Measurements from ENCODE around the gene TNKS2.

The TNKS2 gene

DNA sequence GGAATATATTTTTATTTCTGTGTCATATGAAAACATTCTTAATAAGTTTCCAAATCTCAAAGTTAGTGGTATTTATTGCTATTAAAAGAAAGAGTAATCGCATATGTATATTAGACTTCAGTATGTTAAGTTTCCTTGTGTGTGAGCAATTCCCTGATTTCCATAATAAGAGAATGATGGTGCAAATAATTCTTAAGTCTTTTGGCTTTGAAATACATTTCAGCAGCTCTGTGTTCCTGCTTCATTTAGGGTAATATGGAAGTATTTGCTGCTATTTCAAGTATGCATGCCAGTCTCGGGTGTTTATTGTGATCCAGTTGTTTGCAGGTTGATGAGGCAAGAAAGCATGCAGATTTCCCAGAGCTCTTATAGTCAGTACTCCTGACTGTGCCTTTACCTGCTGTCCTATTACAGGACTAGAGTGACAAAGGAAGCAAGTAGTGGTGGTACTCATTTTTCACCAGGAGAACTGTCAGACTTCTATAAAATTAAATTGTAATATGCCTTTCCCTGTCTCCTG, 67.4 kb downstream of the TNKS2 start:
- TF ChIP-seq, protein P1, sequence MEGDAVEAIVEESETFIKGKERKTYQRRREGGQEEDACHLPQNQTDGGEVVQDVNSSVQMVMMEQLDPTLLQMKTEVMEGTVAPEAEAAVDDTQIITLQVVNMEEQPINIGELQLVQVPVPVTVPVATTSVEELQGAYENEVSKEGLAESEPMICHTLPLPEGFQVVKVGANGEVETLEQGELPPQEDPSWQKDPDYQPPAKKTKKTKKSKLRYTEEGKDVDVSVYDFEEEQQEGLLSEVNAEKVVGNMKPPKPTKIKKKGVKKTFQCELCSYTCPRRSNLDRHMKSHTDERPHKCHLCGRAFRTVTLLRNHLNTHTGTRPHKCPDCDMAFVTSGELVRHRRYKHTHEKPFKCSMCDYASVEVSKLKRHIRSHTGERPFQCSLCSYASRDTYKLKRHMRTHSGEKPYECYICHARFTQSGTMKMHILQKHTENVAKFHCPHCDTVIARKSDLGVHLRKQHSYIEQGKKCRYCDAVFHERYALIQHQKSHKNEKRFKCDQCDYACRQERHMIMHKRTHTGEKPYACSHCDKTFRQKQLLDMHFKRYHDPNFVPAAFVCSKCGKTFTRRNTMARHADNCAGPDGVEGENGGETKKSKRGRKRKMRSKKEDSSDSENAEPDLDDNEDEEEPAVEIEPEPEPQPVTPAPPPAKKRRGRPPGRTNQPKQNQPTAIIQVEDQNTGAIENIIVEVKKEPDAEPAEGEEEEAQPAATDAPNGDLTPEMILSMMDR (IDR thresholded peaks at IDR 0.05), result no peak
- no peaks in the 10 kb centered on the region for H3K36me3 ChIP-seq (ENCODE audit: control insufficient read depth, insufficient read depth, low read length)

DNA sequence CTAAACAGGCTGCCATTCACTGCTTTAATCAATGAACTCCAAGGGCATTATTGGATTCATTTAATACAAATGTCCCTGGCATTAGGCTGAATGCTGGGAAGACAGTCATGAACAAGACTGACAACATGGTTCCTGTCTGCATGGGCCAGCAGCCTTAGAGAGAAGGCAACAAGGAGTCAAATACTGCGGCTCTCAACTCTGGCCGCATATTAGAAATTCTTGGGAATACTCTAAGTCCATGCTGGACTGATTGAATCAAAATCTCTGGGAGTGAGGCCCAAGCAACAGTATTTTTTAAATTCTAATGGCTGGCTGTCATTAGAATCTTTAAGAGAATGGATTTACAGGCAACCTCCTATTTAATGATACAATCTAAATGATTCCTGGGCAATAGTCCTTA, 76.9 kb downstream of the TNKS2 start:
- no peak overlapping the region for H3K9ac ChIP-seq
- H3K4me2 ChIP-seq (ENCODE audit: low read length), result no peak overlapping the region
- H3K79me2 ChIP-seq, result no peaks in the 10 kb centered on the region
- no peaks in the 10 kb centered on the region for H3K36me3 ChIP-seq (ENCODE audit: control insufficient read depth, insufficient read depth, low read length)
- H3K4me1 ChIP-seq, result no peaks in the 10 kb centered on the region
- H3K27me3 ChIP-seq (ENCODE audit: control insufficient read depth, insufficient read depth, low read length), result no peaks in the 10 kb centered on the region
- TF ChIP-seq, protein P1 (IDR thresholded peaks at IDR 0.05), result no peak
- no peaks in the 10 kb centered on the region for H3K9me3 ChIP-seq (ENCODE audit: control insufficient read depth, low read length)
- H3K27ac ChIP-seq, result no peak overlapping the region
- no peak overlapping the region for H2AFZ ChIP-seq
- no peak overlapping the region for H3K4me3 ChIP-seq (ENCODE audit: low read depth, low read length)

More for the DNA sequence above, 67.4 kb downstream of the TNKS2 start:
- no peaks in the 10 kb centered on the region for H3K4me1 ChIP-seq
- H3K4me3 ChIP-seq (ENCODE audit: low read depth, low read length), result no peak overlapping the region
- no peak overlapping the region for H3K4me2 ChIP-seq (ENCODE audit: low read length)
- H2AFZ ChIP-seq, result no peak overlapping the region
- H3K27me3 ChIP-seq (ENCODE audit: control insufficient read depth, insufficient read depth, low read length), result no peaks in the 10 kb centered on the region
- H3K27ac ChIP-seq, result no peak overlapping the region
- no peaks in the 10 kb centered on the region for H3K9me3 ChIP-seq (ENCODE audit: control insufficient read depth, low read length)
- no peak overlapping the region for H3K9ac ChIP-seq
- no peaks in the 10 kb centered on the region for H3K79me2 ChIP-seq

DNA sequence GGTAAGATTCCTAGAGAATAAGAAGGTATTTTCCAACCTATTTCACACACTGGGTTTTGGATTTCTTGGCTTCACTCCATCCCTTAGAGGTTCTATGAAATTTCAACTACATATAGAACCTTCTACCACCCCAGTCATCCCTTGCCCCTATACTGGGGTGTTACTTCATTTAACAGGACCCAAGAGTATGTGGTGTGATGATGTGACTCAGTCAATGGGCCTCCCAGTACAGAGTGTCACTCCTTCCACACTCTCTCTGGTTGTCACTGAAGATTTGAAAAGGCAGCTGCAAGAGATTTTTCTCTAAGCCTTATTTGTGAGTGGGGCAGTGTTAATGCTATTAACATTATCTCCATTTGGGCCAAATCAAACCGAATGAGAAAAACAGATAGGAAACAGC, 77.6 kb downstream of the TNKS2 start:
- Histone ChIP-seq H3K4me1 (no peaks in the 10 kb centered on the region), H3K36me3 (ENCODE audit: control insufficient read depth, insufficient read depth, low read length) (no peaks in the 10 kb centered on the region), H3K27ac (no peak overlapping the region), H3K4me2 (ENCODE audit: low read length) (no peak overlapping the region), H2AFZ (no peak overlapping the region), H3K9me3 (ENCODE audit: control insufficient read depth, low read length) (no peaks in the 10 kb centered on the region), H3K79me2 (no peaks in the 10 kb centered on the region), H3K4me3 (ENCODE audit: low read depth, low read length) (no peak overlapping the region), H3K27me3 (ENCODE audit: control insufficient read depth, insufficient read depth, low read length) (no peaks in the 10 kb centered on the region), H3K9ac (no peak overlapping the region)
- TF ChIP-seq, protein P1 (IDR thresholded peaks at IDR 0.05), result no peak

DNA sequence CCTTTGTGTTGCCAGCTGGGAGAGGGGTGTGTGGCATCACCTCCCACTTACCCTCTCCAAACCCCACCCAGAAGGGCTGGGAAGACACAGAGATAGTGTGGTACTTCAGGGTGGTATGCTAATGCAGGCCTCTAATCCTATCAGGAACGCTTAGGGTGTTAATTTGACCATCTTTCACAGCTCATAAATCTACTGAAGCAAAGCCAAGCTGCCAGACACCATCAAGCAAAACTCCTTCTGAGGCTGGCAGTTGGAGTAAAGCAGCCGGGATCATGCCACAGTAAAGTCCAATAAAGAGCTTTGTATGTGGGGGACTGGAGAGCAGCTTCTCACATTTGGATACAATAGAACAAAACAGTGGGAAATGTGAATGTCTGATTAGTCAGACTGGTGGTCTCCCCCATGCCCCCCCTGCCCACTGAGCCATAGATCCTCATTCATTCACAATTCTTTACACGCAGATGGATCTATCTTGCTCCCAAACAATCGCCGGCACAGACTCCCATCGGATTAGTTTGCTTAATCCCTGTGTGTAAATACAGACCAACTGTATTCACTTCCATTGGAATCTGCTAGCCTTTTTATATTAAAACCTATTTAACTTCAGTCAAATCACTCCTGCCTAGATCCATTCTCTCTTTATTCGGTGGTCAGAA, 81.4 kb downstream of the TNKS2 start:
- Histone ChIP-seq H3K36me3 (ENCODE audit: control insufficient read depth, insufficient read depth, low read length) (no peaks in the 10 kb centered on the region), H3K27ac (no peak overlapping the region)

More for the DNA sequence above, 81.4 kb downstream of the TNKS2 start:
- Histone ChIP-seq H3K9me3 (ENCODE audit: control insufficient read depth, low read length) (no peaks in the 10 kb centered on the region), H3K4me1 (peaks cover 6% of the 10 kb centered on the region), H3K4me3 (ENCODE audit: low read depth, low read length) (no peak overlapping the region), H3K9ac (no peak overlapping the region), H3K79me2 (no peaks in the 10 kb centered on the region), H3K27me3 (ENCODE audit: control insufficient read depth, insufficient read depth, low read length) (no peaks in the 10 kb centered on the region), H3K4me2 (ENCODE audit: low read length) (no peak overlapping the region), H2AFZ (no peak overlapping the region)
- TF ChIP-seq, protein P1 (IDR thresholded peaks at IDR 0.05), result no peak
